ENCODE results near the gene DPH6. TPM values are rescaled to one million over a fixed set of nuclear protein-coding genes. Genes with fewer than 3 reads are reported as not detected.

DPH6 gene
- total RNA-seq, 4 donors from 2014 or later, result 15.9 to 44.1 (median 26.1) TPM

- intact Hi-C loops (cut with DNase I; ENCODE audit: low total_unique reads), result no loop called here
- Histone ChIP-seq H3K4me1 (no peaks in the 10 kb centered on the region), H3K27me3 (no peaks in the 10 kb centered on the region), H3K9me3 (no peaks in the 10 kb centered on the region), H3K4me3 (no peak overlapping the region), H3K27ac (no peak overlapping the region), H3K36me3 (no peaks in the 10 kb centered on the region)
- ATAC-seq, result no peak
- DNase-seq, result no peak
- in situ Hi-C loops (cut with MboI; ENCODE audit: low sequenced_read_pairs in 4 of 4), result no loop called here
- TF ChIP-seq, protein P1, sequence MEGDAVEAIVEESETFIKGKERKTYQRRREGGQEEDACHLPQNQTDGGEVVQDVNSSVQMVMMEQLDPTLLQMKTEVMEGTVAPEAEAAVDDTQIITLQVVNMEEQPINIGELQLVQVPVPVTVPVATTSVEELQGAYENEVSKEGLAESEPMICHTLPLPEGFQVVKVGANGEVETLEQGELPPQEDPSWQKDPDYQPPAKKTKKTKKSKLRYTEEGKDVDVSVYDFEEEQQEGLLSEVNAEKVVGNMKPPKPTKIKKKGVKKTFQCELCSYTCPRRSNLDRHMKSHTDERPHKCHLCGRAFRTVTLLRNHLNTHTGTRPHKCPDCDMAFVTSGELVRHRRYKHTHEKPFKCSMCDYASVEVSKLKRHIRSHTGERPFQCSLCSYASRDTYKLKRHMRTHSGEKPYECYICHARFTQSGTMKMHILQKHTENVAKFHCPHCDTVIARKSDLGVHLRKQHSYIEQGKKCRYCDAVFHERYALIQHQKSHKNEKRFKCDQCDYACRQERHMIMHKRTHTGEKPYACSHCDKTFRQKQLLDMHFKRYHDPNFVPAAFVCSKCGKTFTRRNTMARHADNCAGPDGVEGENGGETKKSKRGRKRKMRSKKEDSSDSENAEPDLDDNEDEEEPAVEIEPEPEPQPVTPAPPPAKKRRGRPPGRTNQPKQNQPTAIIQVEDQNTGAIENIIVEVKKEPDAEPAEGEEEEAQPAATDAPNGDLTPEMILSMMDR (IDR thresholded peaks at IDR 0.05 in 4 of 5, conservative IDR thresholded peaks at IDR 0.05 in 1 of 5), result no peak
- no peak for TF ChIP-seq POLR2A (IDR thresholded peaks at IDR 0.05)
These were observed 87.6 kb downstream of the DPH6 start for GRCh38 chr15:35458176-35458856.

DNA sequence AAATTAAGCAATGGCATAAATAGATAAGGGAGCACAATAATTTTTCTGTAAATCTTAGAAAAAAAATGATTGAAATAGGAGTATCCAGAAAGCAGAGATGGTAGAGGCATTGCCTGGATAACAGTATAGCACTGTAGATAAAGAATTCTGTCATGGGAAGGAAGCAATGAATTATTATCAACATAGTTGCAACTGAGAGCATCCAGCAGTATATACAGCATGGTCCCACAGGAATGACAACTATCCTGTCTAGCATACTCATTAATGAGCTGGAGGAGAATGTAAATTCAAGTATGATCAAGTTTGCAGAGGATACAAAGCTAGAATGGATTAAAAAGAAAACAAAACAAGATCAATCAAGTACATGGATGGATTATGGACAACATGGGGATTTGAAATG is 90.8 kb downstream of the DPH6 start:
- intact Hi-C loops (cut with DNase I; ENCODE audit: low total_unique reads), result no loop called here
- Histone ChIP-seq H3K27me3 (no peaks in the 10 kb centered on the region), H3K4me3 (no peak overlapping the region), H3K4me1 (no peaks in the 10 kb centered on the region), H3K27ac (no peak overlapping the region), H3K9me3 (no peaks in the 10 kb centered on the region), H3K36me3 (no peaks in the 10 kb centered on the region)
- TF ChIP-seq, protein P1 (IDR thresholded peaks at IDR 0.05 in 4 of 5, conservative IDR thresholded peaks at IDR 0.05 in 1 of 5), result no peak
- TF ChIP-seq POLR2A (IDR thresholded peaks at IDR 0.05), result no peak
- in situ Hi-C loops (cut with MboI; ENCODE audit: low sequenced_read_pairs in 4 of 4), result no loop called here
- no peak for ATAC-seq
- no peak for DNase-seq

DNA sequence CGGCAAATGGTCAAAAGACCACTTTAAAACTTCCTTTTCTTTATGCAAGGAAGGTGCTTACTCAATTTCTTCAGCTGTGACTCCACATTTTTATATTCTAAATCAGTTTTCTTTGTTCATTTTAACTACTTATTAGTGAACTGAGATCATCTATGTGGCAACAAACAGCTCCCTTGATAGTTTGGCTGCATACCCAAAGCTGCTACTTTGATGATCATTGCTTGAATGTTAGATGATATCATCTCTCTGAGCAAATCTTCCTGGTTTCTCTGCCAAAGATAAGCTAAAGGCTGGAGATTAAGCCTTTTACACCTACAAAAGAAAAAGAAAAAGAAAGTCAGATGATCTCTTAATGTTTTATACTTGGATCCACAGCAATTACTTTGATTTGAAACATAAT is 95.5 kb downstream of the DPH6 start:
- H3K4me1 ChIP-seq, result no peaks in the 10 kb centered on the region
- H3K36me3 ChIP-seq, result no peaks in the 10 kb centered on the region
- intact Hi-C loops (cut with DNase I; ENCODE audit: low total_unique reads) (no loop called here), in situ Hi-C loops (cut with MboI; ENCODE audit: low sequenced_read_pairs in 4 of 4) (no loop called here)
- no peak for TF ChIP-seq POLR2A (IDR thresholded peaks at IDR 0.05)
- TF ChIP-seq, protein P1 (IDR thresholded peaks at IDR 0.05 in 4 of 5, conservative IDR thresholded peaks at IDR 0.05 in 1 of 5), result no peak
- H3K27ac ChIP-seq, result no peak overlapping the region
- DNase-seq (no peak), ATAC-seq (no peak)
- no peaks in the 10 kb centered on the region for H3K27me3 ChIP-seq
- no peak overlapping the region for H3K4me3 ChIP-seq
- H3K9me3 ChIP-seq, result no peaks in the 10 kb centered on the region

DNA sequence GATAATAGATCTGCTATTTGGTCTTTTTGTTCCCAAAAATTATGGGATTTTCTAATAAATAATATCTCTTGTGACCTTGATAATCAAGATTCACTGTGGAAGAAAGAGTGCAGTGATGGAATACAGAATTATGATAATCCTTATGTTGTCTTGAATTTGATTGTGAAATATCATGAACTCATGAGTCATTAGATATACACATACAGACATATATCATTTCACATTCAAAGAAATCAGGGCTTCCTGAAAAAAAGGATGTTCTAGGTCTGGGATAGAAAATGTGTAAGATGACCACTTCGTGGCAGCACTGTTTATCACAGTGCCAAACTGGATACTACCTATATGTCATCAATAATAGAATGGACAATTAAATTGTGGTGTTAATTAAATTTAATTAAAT is 97.7 kb downstream of the DPH6 start:
- H3K4me3 ChIP-seq, result no peak overlapping the region
- in situ Hi-C loops (cut with MboI; ENCODE audit: low sequenced_read_pairs in 4 of 4), result loop anchor here in 3 of 4 donors (10.0 to 25.0 kb wide), 3 partner anchors 153 to 361 kb away; partner anchors contain the start of gene NANOGP8 (in 1 of the 3)

More for the DNA sequence above, 97.7 kb downstream of the DPH6 start:
- H3K9me3 ChIP-seq, result no peaks in the 10 kb centered on the region
- TF ChIP-seq POLR2A (IDR thresholded peaks at IDR 0.05), result no peak
- TF ChIP-seq, protein P1 (IDR thresholded peaks at IDR 0.05 in 4 of 5, conservative IDR thresholded peaks at IDR 0.05 in 1 of 5), result no peak
- H3K4me1 ChIP-seq, result no peaks in the 10 kb centered on the region
- no peaks in the 10 kb centered on the region for H3K36me3 ChIP-seq
- H3K27ac ChIP-seq, result no peak overlapping the region
- intact Hi-C loops (cut with DNase I; ENCODE audit: low total_unique reads), result no loop called here
- no peak for ATAC-seq
- no peaks in the 10 kb centered on the region for H3K27me3 ChIP-seq
- no peak for DNase-seq
